SK-N-MC (cell line): Measurements from ENCODE around the gene HOXD8.

Source experiments
- DNase-seq: peaks from one replicate; pipeline ENCODE4 v3.0.0-alpha.2; 2011; ENCODE audit warnings: low read depth, low spot score
- H3K27ac ChIP-seq: fragments of 200-600 bp; sonication (generic); 2 replicates; pipeline ENCODE4 v1.5.1; 2016; ENCODE audit warnings: mixed run types
- H3K36me3 ChIP-seq: fragments of 200-600 bp; sonication (generic); 2 replicates; pipeline ENCODE4 v1.6.1; 2017; ENCODE audit warnings: antibody characterized with exemption, low read length, mixed read lengths; ENCODE audit not compliant: insufficient read depth
- H3K4me3 ChIP-seq: fragments of 200-600 bp; sonication (generic); 2 replicates; pipeline ENCODE4 v1.5.1; 2016
- H3K9ac ChIP-seq: fragments of 200-600 bp; sonication (generic); 2 replicates; pipeline ENCODE4 v1.8.0; 2017; ENCODE audit warnings: mixed run types, mixed read lengths; ENCODE audit not compliant: insufficient read length
- H3K9me3 ChIP-seq: fragments of 200-600 bp; sonication (generic); 2 replicates; pipeline ENCODE4 v1.6.1; 2017; ENCODE audit warnings: low read depth, mild to moderate bottlenecking, antibody characterized with exemption, low read length, moderate library complexity, mixed read lengths
- EZH2 ChIP-seq: fragments of 200-600 bp; sonication (generic); IDR thresholded peaks from one replicate; pipeline ENCODE4 v1.6.1; 2017; ENCODE audit warnings: antibody characterized with exemption
- FOXP2 ChIP-seq: optimal IDR thresholded peaks from 2 replicates; pipeline ENCODE3; 2011; ENCODE audit warnings: mild to moderate bottlenecking, moderate library complexity; ENCODE audit not compliant: insufficient read depth; ENCODE audit errors: extremely low read length, control extremely low read depth
- POLR2AphosphoS5 ChIP-seq: IDR thresholded peaks from 2 replicates; pipeline ENCODE4 v1.6.1; 2012; ENCODE audit warnings: mild to moderate bottlenecking, low read depth, low read length, borderline replicate concordance

Gene HOXD8

DNA sequence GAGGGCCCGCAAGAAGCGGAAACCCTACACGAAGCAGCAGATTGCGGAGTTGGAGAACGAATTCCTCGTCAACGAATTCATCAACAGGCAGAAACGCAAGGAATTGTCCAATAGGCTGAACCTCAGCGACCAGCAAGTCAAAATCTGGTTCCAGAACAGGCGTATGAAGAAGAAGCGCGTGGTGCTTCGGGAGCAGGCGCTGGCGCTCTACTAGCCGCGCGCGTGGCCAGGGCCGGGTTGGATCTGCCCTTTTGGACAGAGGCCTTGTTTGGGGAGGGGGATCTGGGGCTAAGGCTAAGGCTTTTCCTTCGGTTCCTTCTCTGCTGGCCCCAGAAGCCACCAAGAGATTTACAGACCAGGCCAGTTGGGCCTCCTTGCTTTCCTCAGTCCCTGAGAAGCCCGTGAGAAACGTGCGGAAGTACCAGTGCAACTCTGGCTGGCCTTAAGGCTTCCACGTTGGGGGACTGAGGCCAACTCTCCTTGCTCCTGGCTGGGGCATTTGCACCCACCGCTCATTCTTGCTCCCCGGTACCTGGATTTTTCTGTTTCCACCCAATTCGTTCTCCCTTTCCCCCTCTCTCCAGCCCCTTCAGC, 28.9 kb upstream of the HOXD8 start:
- no peaks in the 10 kb centered on the region for H3K9me3 ChIP-seq
- TF ChIP-seq EZH2 (no peak), FOXP2 (no peak), POLR2AphosphoS5 (no peak)
- H3K9ac ChIP-seq: peak overlapping the region; percentile 23
- H3K36me3 ChIP-seq: peaks cover 3% of the 10 kb centered on the region
- DNase-seq: no peak
- peak overlapping the region; percentile 84 for H3K27ac ChIP-seq
- peak overlapping the region; percentile 30; the same call in 1 of the 2 replicates for H3K4me3 ChIP-seq

DNA sequence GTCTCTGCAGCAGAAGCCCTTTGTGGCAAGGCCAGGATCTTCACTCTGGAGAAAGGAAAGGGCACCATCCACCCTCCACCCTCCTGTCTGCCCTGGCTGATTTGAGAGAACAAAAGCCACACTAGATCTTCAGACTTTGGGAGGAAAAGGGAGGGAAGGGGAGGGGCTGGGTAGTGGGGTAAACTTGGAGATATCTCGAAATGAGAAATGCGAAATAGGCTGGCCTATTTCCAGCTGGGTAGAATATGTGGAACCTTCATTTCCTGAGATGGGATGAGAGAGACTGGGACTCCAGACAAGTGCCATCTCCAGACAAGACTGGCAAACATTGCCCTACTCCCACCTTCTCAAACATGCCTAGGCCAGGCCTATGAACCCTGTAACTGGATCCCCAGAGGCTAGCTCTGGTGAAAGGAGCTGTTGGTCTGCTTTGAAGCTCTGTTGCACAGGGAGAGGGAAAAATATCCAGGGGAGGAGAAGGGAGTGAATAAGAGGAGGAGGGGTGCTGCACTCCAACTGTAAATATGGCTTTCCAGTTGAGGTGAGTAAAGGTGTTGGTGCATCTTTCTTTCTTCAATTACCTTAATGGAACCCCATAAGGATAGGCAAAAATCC, 28.2 kb upstream of the HOXD8 start:
- TF ChIP-seq EZH2 (no peak), POLR2AphosphoS5 (peak; percentile 52), FOXP2 (peak; percentile 12)
- Histone ChIP-seq H3K36me3 (no peaks in the 10 kb centered on the region), H3K9me3 (no peaks in the 10 kb centered on the region), H3K4me3 (peak overlapping the region; percentile 46), H3K9ac (peak overlapping the region; percentile 23), H3K27ac (peak overlapping the region; percentile 84)
- DNase-seq: no peak

DNA sequence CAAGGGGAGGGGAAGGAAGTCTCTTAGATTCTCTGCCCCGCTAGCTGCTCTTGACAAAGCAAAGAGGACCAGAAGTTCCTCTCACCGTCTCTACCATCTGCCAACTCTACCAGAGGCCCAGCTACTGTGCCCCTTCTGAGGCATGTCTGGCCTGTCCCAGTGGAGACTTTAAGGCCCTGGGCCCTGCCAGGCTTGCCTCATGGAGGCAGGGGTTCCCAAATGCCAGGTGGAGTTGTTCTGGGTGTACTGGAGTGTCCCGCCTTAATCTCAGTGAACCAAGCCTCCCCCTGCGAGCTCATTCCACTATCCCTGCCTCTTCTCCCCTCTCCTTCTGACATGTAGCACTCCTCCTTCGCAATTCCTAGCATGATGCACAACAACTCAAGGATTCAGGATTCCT, 27.7 kb upstream of the HOXD8 start:
- Histone ChIP-seq H3K4me3 (no peak overlapping the region; the same call in 1 of the 2 replicates), H3K36me3 (no peaks in the 10 kb centered on the region), H3K9me3 (no peaks in the 10 kb centered on the region), H3K9ac (no peak overlapping the region), H3K27ac (peak overlapping the region; percentile 84)
- TF ChIP-seq EZH2: no peak
- TF ChIP-seq FOXP2: no peak
- no peak for TF ChIP-seq POLR2AphosphoS5
- DNase-seq: no peak

DNA sequence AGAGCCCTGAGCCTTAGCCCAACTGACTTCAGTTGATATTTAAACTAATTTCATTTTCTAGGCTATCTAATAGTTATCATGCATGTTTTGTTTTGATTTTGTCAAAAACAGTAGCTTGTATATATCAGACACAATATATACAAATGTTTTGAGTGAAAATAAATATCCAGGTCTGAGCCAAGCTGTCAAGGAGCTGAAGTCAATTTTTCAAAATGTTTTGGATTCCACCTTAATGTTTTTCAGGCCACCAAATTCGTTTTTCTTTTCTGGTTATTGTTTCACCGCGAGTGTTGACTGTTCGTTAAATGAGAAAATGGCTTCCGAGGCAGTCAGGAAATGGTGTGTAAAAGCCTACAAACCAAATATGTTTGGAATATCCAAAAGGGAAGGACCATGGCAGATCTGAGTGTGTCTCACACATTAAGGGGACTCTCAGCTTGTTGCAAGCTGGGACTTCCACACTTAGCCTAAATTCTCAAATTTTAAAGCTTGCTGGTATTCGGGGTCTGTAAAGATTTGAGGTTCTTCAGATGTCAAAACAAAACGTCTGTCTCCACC, 27.1 kb upstream of the HOXD8 start:
- H3K9me3 ChIP-seq: no peaks in the 10 kb centered on the region
- H3K27ac ChIP-seq: peak overlapping the region; percentile 96
- no peaks in the 10 kb centered on the region for H3K36me3 ChIP-seq
- TF ChIP-seq POLR2AphosphoS5 (no peak), FOXP2 (no peak), EZH2 (no peak)
- no peak for DNase-seq
- peak overlapping the region; percentile 85 for H3K9ac ChIP-seq
- H3K4me3 ChIP-seq: peak overlapping the region; percentile 96; the same call in 1 of the 2 replicates

DNA sequence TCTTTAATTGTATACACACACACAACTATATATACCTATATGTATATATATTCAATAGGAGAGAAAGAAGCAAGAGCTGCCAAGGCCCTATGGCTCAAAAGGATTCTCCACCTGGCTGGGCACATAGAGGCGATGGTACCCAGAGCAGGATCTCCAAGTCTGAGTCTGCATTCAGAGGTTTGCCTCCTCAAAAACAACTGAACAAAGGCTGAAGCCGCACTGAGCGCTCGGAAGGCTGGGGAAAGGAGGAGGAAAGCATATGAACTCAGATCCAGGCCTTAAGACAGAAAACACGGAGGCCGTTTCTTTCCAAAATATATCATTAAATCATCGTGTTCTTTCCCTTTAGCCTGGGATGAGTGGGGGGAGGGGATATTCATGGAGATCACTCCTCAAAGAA, 26.3 kb upstream of the HOXD8 start:
- DNase-seq: no peak
- TF ChIP-seq EZH2 (no peak), POLR2AphosphoS5 (no peak), FOXP2 (no peak)
- Histone ChIP-seq H3K36me3 (no peaks in the 10 kb centered on the region), H3K9ac (peak overlapping the region; percentile 85), H3K9me3 (no peaks in the 10 kb centered on the region), H3K27ac (peak overlapping the region; percentile 96), H3K4me3 (peak overlapping the region; percentile 96)

DNA sequence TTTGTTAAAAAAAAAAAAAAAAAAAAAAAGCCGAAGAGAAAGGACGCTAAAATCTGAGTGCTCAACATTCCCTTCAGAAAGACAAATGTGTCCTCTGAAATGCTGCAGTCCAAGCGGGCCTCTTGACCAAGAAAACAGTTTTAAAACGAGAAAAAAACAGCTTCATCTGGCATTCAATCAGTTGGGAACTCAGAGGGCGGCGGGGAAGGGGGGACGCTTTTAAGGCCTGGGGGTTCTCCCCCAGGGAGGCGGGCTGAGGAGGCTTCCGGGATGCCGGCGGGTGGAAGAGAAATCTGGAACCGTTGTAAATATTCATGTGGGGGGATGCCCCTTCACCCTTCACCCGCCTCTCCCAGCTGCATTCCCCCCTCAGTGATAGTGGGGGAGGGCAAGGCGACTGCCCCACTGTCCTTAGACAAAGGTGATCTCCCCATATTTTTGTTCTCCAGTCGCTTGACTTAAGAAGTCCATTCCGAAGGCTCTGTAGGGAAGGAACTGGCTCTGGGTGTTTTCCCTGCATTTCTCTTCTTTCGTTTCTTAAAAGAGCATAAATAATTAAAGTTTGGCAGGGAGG, 25.7 kb upstream of the HOXD8 start:
- DNase-seq: no peak
- Histone ChIP-seq H3K9me3 (no peaks in the 10 kb centered on the region), H3K36me3 (peaks cover under 1% of the 10 kb centered on the region), H3K4me3 (peak overlapping the region; percentile 96), H3K27ac (peak overlapping the region; percentile 96), H3K9ac (peak overlapping the region; percentile 85)
- TF ChIP-seq FOXP2 (peak; percentile 39), POLR2AphosphoS5 (no peak; the same call in none of the 2 replicates), EZH2 (no peak)

DNA sequence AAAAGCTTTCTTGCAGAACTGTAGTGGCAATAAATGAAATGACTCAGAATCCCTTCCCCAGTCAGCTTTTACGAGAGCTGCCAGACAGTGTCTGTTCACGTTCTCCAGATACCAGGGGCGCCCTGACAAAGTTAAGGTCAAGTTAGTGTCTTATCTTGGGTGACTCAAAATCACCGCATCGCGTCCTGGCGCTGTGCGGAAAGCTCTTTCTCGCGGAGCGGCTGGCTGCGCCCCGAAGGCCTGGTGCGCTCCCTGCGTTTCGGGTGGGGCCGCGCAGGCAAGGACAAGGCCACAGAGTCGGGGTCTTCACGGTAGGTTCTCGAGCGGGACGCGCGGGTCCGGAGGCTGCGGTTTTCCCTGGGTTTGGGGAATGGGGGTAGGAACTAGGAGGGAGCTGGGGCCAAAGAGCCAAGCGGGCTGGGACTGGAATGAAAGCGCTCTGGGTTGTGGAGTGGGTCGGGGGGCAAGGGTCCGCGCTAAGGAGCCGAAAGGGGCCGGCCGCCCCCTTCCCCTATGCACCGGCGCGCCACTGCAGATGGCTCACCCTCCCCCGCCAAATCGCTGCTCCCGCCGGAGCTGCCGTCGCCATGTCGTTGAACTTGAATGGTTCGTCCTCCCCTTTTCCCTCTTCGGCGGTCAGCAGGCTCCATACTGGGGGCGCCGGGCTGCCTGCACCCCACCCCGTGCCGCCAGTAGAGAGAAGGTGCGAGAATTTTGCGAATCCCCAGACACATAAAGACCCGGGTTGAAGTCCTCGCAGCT, 25.0 kb upstream of the HOXD8 start:
- TF ChIP-seq POLR2AphosphoS5 (peak; percentile 61), FOXP2 (no peak)
- Histone ChIP-seq H3K36me3 (peaks cover 8% of the 10 kb centered on the region), H3K9me3 (no peaks in the 10 kb centered on the region), H3K27ac (peak overlapping the region; percentile 96), H3K4me3 (peak overlapping the region; percentile 96), H3K9ac (peak overlapping the region; percentile 85)
- DNase-seq: peak; percentile 80

DNA sequence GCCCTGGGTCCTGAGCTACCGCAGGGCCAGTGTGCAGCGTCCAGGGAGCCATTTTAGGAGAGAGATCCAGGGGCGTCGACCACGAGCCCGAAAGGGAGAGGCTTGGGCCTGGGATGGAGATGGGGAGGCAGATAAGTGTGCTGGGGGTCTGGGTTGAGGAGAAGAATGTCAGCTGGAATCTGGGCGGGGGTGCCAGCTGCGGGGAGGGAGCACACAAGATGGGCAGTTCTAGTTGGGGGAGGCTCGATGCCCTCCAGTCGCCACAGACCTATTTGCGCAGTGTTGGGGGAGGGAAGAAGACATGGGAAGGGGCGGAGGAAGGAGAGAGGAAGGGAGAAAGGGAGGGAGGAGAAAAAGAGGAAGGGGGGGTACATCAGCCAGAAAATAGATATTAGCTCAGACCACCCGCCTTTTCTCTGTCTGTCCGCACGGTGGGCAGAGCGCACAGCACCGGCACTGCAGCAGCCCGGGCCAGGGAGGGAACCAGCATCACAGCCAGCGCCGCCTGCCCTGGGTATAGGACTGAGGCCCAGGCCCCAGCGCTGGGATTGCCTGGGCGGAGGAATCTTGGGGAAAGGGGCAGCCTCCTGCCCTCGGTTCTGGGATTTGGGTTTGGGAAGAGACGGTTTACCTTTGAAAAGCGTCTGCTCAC, 24.3 kb upstream of the HOXD8 start:
- no peaks in the 10 kb centered on the region for H3K9me3 ChIP-seq
- TF ChIP-seq FOXP2 (no peak), POLR2AphosphoS5 (peak; percentile 78; the same call in 1 of the 2 replicates)
- no peak for DNase-seq
- peak overlapping the region; percentile 89 for H3K9ac ChIP-seq
- peaks cover 15% of the 10 kb centered on the region for H3K36me3 ChIP-seq
- H3K4me3 ChIP-seq: peak overlapping the region; percentile 96
- H3K27ac ChIP-seq: peak overlapping the region; percentile 96
